Cortex of kidney (tissue), 1 donor: ENCODE data around the gene SLC9A9.

Experiments used
- DNase-seq: peaks from one replicate; lab custom pipeline; 2025; lab: John Stamatoyannopoulos, UW

Gene SLC9A9

DNA sequence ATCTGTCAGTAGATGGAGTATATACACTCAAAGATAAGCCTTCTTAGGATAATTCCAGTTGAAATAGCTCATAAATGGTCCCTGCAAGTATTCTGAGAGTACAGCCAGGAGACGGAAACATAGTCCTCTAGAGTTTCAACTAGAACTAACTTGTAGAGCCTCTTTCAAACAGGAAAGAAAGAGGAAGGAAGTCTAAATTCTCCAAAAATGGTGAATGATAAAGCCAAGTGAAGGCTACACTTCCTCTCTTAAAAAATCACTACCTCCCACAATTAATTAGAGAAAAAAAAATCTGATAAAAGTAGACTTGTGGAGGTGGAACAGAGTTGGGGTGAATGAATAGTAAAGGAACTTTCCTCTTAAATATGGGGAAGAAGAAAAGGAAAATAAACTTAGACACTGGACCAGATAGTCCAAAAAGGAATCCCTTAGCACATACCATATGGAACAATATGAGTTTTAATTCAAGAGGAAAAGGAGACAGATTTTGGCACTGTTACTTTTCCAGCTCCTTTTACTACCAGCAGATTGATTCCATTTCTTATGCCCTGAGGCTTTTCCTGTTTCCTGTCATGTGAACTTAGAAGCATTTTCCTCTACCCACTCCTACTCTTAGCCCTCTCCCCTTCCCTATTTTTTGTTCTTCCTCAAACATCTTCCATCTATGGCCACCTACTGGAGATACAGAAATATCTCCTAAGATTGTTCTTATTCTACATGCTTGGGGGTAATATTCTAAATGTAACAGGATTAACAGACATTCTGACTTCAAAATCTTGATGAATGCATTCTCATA lies 521.1 kb downstream of the SLC9A9 start:
- DNase-seq: no peak

DNA sequence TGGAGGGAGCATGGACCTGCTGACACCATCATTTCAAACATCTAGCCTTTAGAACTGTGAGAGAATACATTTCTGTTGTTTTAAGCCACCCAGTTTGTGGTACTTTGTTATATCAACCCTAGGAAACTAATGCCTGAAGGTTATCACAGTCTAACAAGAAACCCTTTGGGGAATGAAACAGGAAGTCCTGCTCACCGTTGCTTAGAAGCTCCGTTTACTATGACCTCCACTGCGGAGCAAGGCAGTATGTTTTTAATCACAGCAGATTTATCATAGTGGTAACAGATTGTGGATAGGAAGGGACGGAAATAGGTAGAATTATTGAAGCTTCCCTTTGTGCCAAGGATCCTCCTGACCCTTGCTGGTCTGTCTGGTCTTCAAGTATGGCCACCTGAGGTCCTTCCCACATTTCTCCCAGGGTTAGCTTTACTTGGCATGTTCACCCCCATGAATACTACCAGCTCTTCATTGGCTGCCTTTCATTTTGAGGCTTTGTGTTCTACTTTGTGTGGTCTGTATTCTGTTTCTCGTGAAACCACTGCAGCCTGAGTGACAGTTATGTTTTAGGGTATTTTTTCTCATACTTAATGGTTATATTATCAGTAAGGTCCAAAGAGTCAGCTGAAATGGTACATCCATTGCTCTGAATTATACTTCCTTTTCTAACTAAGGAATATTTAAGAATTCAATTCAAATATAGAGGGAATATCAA lies 527.1 kb downstream of the SLC9A9 start:
- DNase-seq: no peak

- DNase-seq: no peak
Observed at GRCh38 chr3:143315766-143316165, 532.5 kb downstream of the SLC9A9 start.

GRCh38 chr3:143314251-143315093 lies 533.8 kb downstream of the SLC9A9 start:
- DNase-seq: no peak

GRCh38 chr3:143313893-143314188 lies 534.4 kb downstream of the SLC9A9 start:
- DNase-seq: no peak

DNA sequence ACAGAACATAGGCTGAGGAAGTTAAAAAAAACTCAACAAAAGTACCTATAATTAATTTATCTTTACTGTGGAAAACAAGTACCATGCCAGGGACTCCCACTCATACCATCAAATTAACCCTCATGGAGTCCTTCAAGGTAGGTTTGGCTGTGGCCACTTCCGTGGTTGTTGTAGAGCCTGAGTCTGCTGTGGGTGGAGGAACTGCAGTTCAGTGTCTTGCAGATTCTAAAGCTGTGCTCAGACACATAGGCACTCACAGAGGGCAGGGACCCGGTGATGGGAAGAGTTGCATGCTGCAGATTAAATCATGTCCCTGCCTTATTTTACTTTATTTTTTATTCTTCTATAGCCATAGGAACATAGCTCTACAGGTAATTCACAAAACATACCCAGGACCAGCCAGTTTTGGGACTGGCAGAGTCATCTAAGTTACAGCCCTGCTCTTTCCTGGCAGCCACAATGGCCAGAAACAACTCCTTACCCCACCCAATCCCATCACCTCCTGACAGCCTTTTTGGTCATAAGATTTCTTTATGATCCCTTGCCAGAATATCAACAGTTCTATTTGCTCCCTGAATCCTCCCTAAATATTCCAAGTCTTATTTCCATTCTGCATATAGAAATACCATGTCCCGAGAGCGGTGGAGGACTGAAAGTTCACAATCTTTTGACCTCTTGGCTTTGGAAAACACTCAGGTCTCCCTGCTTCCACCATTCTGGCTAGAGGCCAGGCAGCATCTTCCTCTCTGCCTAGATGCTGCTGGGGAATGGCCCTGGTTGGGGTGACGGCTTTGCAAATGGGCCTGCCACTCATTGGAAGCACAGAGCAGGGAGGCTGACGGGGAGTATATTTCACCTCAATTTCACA lies 535.0 kb downstream of the SLC9A9 start:
- no peak for DNase-seq

- DNase-seq: no peak
Observed at GRCh38 chr3:143311096-143311495, 537.2 kb downstream of the SLC9A9 start.

- no peak for DNase-seq
Observed at GRCh38 chr3:143309705-143310104, 538.6 kb downstream of the SLC9A9 start.

DNA sequence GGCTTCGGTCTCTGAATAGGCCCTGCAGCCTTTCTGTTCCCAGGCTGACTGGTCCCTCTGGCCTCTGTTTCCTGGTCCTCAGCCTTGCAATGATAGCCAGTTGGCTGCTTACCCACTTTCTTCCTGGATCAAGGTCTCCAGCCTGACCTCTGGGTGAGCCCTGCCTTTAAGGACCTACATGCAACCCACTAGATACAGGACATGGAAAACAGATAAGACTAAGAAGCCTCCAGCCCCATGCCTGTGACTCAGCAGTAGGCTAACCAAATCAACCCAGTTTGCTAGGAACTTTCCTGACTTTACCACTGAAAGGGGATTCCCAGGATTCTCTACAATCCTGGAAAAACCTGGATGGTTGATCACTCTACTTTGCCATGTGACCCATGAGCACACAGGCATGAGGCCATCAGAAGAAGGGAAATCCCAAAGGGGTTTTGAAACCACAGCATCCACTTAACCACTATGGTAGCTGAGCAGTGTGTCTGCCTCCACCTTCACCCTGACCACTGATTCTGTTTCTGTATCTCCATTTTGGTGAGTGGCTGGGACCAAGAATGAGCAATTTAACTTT lies 540.6 kb downstream of the SLC9A9 start:
- DNase-seq: no peak

GRCh38 chr3:143306407-143306806 lies 541.9 kb downstream of the SLC9A9 start:
- DNase-seq: no peak

DNA sequence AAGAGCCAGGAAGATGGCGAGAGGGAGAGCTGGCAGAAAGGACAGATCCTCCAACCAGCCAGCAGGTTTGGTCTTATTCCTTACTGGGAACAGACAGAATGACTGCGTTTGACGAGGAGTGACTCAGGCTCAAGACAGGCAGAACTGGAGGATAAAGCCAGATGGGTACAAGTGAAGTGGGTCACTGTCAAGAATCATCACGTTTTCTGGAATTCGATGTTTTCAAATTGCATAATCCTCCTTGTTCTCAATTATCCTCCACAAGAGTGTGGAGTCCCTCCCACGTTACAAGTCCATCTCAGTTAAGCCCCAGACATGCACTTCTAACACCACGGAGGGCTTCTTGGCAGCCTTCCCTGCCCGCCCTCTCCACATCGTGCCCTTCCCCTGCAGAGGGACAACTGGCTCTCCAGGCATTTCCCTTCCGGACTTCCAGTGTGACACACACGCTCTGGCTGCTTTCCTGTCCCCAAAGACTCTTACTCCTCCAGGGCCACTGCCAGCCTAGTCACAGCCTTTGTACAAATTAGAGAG lies 545.6 kb downstream of the SLC9A9 start:
- no peak for DNase-seq

GRCh38 chr3:143301031-143301901 lies 547.0 kb downstream of the SLC9A9 start:
- no peak for DNase-seq

DNA sequence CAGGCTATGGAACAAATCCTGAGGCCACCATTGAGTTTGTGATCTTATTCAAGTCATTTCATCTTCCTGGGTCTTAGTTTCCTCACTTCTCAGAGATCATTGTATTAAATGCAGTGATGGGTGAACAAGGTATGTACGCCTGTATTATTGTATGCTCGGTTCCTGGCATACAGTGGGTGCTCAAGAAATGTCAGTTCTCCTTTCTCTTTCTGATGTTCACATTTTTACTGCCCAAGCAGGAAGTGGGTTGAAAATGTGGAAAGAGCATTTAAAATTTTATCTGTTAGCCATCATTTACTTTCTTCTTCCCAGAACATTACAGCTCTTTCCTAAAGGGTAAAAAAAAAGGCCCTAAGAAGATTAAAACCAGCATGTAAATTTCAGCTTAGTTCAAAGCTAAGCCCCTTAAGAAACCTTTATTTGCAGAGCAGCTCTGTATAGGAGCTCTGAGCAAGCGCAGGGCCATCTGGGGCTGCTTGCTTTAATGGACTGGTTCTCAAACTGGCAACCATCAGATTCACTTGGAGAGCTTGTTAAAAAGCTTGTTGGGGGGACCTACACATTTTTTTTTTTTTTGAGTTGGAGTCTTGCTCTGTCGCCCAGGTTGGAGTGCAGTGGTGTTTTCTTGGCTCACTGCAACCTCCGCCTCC lies 549.3 kb downstream of the SLC9A9 start:
- DNase-seq: no peak

DNA sequence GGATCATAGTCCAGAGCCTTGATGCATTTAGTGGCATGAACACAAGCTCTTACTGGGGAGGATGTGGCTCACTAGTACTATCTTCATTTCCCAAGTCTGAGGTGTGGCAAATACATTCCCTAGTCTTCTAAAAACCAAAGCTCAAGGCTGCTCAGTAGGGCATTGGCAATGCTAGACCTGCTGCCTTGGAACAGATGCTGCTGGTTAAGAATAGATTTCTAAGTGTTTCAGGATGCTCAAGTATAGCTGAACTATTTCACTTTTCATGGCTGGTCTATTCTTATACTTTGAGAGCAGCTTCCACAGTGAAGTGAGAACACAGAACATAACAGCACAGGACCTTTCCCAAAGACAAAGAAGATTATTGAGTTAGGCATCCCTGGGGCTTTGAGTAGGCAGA lies 549.9 kb downstream of the SLC9A9 start:
- no peak for DNase-seq

GRCh38 chr3:143295201-143296080 lies 552.8 kb downstream of the SLC9A9 start:
- DNase-seq: no peak

DNA sequence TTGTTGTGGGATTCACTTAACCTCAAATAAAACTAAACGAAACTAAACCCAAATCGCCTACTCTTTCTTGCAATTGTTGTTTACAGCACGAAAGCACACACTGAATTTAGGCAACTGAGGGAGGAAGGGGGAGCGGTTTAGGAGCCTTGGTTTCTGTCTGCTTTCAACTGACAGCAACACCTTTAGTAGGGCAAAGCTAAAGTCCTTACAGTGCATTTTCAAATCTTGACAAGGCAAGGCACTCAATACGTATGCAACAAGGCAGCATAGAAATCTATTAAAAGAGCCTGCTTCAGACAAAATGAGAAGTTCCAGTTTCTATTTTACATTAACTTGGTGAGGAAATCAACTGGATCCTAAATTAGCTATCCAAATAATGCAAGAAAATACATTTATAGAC lies 554.1 kb downstream of the SLC9A9 start:
- DNase-seq: no peak

GRCh38 chr3:143291836-143292447 lies 556.3 kb downstream of the SLC9A9 start:
- no peak for DNase-seq

DNA sequence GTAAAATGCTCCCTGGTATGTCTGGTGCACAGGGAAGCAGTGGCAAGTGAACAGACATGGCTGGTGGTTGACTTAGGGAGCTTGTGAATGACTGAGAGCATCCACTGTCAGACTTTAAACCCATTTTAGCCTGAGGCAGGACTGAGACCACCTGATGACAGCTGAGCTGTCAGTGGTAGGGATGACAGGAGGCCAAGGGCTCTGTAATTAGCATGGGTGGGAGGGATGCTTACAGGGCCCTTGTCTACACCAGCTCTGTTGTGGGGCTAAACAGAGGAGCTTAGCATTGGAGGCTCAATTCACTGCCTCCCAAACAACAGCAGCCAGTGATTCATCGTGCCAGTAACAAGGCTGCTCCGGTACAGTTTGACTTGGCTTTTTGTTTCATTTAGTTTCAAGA lies 559.3 kb downstream of the SLC9A9 start:
- no peak for DNase-seq
